Neural progenitor cell (in vitro differentiated cells): ENCODE measurements around the gene MUC5AC.
"Not testable (repeated sequence)": the region's sequence is repeated elsewhere in the genome, so short reads cannot be mapped to it uniquely, and the experiment has no call there.

Experiments used
- CTCF ChIP-seq: fragments of 200-600 bp; sonication (generic); IDR thresholded peaks from 2 replicates; pipeline ENCODE4 v1.5.1; 2017; ENCODE audit warnings: antibody characterized with exemption, mild to moderate bottlenecking
- EZH2 ChIP-seq: fragments of 200-600 bp; sonication (generic); IDR thresholded peaks from 2 replicates; pipeline ENCODE4 v1.6.1; 2017; ENCODE audit warnings: antibody characterized with exemption, mild to moderate bottlenecking, moderate library complexity

- not testable (repeated sequence) for TF ChIP-seq CTCF, EZH2
Observed at GRCh38 chr11:1184139-1184538, 26.4 kb downstream of the MUC5AC start.
